Fibroblast of skin of back (primary cell): ENCODE data around the gene CCL13.

Experiments
- DNase-seq: peaks from one replicate; pipeline ENCODE4 v3.0.0-alpha.2; 2013

Gene CCL13

DNA sequence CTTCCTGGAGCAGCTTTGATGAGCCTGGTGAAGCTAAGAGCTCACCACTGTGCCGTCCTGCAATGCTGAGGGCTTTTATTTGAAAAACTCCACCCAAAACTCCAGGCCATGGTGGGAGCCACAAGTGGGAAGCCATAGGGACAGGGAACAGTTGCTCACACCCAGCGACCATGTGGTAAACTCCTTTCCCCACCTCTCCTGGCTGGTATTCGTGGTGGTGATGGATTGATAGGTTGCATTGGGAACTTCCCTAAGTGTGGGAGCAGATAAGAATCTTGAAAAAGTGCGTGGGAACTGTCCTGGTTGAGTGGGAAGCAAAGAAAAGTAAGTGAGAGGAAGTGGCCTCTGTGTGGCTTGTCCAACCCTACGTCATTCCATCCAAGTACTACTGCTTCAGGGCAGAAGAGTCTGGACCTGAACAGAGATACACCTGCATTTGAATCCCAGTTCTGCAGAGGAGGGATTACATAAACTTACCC, 6.9 kb downstream of the CCL13 start, which contains the start of gene CCL1:
Gene CCL1, minus strand, starts transcription at position 51 of the 479 bp plus-strand sequence. CDS start 72 bp downstream, outside the sequence.
- DNase-seq, result no peak

- DNase-seq, result no peak
These were observed 8.5 kb downstream of the CCL13 start for GRCh38 chr17:34364751-34365150.

DNA sequence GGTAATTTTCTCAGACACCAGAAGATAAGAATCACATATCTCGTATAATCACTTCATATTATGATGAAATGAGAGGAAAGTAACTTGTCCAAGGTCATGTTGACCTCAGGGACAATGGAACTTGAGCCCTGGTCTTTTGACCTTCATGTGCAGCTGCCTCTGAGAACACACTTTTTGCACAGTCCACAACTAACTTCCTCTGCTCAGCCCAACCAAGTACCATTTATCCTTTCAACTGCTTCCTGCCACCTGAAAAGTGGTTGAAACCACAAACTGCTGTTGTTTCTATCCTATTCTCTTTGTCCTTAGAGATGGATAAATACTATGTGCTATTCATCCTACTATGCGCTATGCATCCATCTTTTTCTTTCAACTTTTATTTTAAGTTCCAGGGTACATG, 9.1 kb downstream of the CCL13 start:
- no peak for DNase-seq

- DNase-seq, result no peak
These were observed 9.7 kb downstream of the CCL13 start for GRCh38 chr17:34366010-34366409.

- no peak for DNase-seq
These were observed 10.3 kb downstream of the CCL13 start for GRCh38 chr17:34366529-34367107.

DNA sequence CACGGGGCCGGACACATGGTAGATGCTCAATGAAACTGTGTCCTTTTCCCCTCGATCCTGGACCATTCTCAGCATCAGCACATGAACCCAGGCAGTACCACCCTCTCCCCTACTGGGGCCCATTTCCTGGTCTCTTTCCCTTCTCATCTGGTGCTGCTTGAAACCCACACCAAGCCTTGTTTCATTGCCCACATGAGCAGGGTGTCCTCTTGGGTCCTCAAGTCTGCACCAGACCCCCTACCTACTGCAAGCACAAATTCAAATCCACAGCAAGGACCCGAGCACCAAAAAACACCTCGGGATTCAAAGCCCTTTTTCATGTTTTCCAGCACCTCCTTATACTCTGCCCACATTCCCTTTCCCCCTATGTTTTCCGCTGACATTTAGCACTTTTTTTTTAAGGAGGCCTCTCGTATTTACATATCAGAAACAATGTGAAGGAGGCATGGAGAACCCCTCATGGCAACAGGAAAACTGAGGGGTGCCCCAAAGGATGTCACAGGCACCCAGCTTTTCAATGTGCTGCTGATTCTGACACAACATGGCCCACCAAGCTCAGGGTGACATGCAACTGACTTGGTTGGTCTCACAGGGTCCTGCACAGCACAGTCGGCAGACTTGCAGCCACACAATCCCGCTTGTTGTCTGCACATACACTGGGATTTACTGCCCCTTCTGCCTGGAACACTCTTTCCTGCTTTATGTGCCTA, 11.4 kb downstream of the CCL13 start:
- no peak for DNase-seq

GRCh38 chr17:34368196-34368945, 12.1 kb downstream of the CCL13 start:
- DNase-seq, result no peak

GRCh38 chr17:34368946-34369500, 12.7 kb downstream of the CCL13 start:
- no peak for DNase-seq

DNA sequence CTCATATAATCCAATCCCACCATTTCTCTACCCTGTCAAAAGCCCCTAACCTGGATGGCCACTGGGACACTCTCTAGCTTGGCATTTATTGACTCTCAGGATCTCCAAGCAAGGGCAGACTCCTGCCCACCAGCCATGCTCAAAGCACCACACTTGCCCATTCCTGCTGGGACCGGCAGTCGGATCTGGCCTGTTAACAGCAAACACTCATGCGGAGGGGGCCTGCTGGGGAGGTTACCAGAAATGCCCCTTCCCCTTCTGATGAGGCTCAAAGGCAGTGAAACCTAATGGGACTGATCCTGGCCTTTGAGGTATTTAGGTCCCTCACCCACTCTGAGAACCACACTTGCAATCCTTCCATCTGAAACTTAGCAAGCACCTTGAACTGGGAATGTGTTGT, 13.3 kb downstream of the CCL13 start:
- DNase-seq, result no peak

GRCh38 chr17:34370376-34370996, 14.2 kb downstream of the CCL13 start:
- DNase-seq, result no peak

DNA sequence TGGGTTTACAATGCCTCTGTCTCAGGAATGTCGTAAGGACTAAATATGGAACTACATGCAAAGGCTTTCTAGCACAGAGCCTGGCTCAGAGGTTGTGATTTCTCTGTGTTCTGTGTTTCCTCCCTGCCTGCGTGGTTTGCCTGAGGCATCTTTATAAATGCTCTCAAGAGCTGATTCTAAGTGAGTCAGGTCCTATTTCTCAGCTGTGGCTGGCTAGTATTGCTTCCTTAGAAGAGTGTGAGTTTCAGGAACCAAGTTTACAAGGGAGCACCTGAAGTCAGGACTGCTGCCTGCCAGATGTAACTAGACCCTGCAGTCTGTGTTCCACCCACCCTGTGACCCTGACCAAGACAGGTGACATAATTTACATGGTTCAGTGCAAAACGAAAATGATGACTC, 14.7 kb downstream of the CCL13 start:
- no peak for DNase-seq

- no peak for DNase-seq
These were observed 15.3 kb downstream of the CCL13 start for GRCh38 chr17:34371405-34372100.

DNA sequence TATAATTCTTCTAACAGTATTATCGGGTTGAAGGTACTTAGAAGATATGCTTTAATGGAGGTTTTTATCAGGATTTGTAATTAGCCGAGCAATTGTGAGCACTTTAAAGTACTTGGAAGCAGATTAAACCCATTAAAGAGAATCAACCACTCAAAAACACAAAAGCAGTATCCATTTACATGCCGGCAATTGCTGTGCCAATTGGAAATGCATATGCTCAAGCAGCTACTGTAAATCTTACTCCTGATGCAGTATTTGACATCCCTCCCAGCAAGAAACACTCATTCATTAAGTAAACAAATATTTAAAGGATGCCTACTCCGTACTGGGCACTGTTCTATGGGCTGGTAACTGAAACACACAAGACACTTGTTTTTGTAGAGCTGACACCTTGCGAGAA, 18.2 kb downstream of the CCL13 start:
- DNase-seq, result no peak

DNA sequence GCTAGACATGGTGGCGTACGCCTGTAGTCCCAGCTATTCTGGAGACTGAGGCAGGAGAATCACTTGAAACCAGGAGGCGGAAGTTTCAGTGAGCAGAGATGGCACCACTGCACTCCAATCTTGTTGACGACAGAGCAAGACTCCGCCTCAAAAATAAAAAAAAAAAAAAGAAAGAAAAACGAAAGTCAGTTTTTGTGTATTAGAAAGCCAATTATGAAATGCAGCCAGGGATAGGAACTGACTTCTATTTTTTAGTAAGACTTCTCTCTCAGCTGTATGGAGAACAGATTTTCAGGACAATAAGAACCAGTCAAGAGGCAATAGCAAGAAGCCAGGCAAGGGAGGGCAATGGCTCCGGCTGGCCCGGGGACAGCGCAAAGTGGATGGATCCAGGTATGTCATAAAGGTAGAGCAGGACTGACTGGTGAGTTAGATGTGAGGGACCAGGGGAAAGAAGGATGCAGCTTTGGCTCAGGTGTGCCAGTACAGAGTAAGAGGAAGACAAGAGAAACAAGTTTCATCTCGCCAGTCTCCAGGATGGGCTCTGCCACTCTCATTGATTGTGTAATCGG, 19.2 kb downstream of the CCL13 start:
- no peak for DNase-seq

DNA sequence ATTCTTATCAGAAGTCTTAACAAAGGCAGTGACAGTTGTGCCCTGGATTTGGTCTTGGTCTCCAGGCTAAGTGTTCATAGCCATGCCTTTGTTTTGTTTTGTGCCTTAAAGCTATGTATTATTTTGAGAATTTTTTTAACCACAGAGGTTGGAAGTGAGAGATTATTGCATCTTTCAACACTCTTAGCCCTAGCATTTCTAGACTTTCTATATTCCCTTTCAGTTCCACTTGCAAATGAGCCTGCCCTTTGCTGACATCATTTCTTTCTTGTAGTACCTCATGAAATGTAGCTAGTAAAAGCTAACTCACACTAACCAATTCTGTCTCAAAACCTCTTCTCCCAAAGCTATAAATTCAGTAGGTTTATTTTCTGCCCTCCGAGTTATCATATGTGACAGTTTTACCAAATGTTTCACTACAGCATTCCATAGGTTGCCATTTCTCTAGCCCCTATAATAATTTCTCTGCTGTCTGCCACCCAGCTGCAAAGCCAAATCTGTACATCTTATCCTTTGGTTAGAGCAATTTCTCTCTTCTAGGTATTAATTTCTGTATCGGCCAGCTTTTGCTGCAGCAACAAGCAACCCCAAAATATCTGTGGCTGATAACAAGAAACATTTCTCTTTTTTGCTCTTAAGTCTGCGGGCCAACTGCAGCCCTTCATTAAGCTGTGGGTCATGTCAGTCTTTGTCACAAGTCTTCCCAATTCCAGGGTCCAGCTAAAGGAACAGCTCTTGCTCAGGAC, 21.0 kb downstream of the CCL13 start:
- no peak for DNase-seq

GRCh38 chr17:34378664-34379101, 22.4 kb downstream of the CCL13 start:
- DNase-seq, result no peak

DNA sequence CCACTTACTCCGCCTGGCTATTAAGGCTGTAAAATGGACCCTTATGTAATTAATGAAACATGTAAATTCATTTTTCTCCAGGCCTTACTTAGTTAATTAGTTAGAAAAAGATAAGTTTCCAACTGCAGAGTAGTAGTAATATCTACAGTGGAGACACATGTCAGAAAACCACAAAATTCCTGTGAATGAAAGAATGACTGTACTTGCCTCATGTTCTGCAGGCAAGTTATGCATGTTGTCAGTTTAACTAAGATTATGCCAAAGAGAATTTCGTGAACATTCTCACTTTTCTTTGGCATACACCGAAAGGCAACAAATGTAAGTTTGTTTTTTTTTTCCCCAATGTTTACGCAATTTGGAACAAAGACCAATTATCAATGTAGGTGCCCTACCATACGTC, 23.6 kb downstream of the CCL13 start:
- peak; percentile 2 for DNase-seq

DNA sequence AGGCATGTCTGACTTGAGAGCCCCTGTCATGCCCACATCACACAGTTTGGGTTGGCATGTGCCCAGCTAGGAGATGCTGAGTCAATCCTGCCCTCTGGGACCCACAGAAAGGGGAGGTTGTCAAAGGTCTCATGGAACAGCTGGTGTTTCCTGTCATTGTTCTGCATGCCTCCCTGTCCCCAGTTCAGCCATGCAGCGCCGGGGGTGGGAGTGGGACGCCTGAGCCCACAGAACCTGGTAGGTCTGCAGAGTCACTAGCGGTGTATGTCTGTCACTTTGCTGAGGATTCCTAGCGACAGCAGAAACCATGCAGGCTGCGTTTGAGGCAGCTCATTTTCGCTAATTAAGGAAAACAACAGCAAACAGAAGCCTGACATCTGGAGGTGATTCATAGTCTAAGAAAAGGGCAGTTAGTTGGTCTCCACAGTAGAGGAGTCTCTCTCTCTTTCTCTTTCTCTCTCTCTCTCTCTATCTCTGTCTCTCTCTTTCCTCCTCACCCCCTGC, 26.4 kb downstream of the CCL13 start:
- DNase-seq, result peak; percentile 19

GRCh38 chr17:34383216-34383615, 26.9 kb downstream of the CCL13 start:
- DNase-seq, result no peak

- DNase-seq, result no peak
These were observed 28.0 kb downstream of the CCL13 start for GRCh38 chr17:34384271-34384670.
